AG09319 (cell line): Measurements from ENCODE around the gene ARMCX2.
A peak's percentile ranks its signal among the peaks of the same experiment; 100 is the strongest.
"Not testable (repeated sequence)": the region's sequence is repeated elsewhere in the genome, so short reads cannot be mapped to it uniquely, and the experiment has no call there.

Source experiments
- DNase-seq: peaks from one replicate; pipeline ENCODE4 v3.0.0-alpha.2; 2010; ENCODE audit warnings: low read depth; ENCODE audit errors: extremely low read depth
- CTCF ChIP-seq: IDR thresholded peaks from 2 replicates; pipeline ENCODE4 v1.5.1; 2011; ENCODE audit warnings: low read depth, mild to moderate bottlenecking, inconsistent platforms, low read length, moderate library complexity

Gene ARMCX2

GRCh38 chrX:101655534-101655933 lies 4.1 kb downstream of the ARMCX2 start:
- no peak for DNase-seq
- no peak for TF ChIP-seq CTCF

- DNase-seq = not testable (repeated sequence)
These were observed 11.9 kb downstream of the ARMCX2 start for GRCh38 chrX:101647716-101648115.

- no peak for TF ChIP-seq CTCF
- DNase-seq = no peak
These were observed 17.6 kb downstream of the ARMCX2 start for GRCh38 chrX:101642093-101642492.

GRCh38 chrX:101639583-101639982 lies 20.1 kb downstream of the ARMCX2 start:
- TF ChIP-seq CTCF = no peak

GRCh38 chrX:101619364-101619763 lies 40.3 kb downstream of the ARMCX2 start:
- DNase-seq = no peak
- no peak for TF ChIP-seq CTCF

More at GRCh38 chrX:101639583-101639982, 20.1 kb downstream of the ARMCX2 start:
- no peak for DNase-seq

- no peak for DNase-seq
- peak; percentile 42 for TF ChIP-seq CTCF
These were observed 42.1 kb downstream of the ARMCX2 start, which contains the start of gene ARMCX6 for GRCh38 chrX:101617211-101618191. Gene ARMCX6 (minus strand): TSS chrX:101618000. CDS start chrX:101616620, 1,380 bp downstream.

GRCh38 chrX:101605728-101606127 lies 53.9 kb downstream of the ARMCX2 start:
- no peak for TF ChIP-seq CTCF
- DNase-seq = no peak
